Mesenchymal stem cell (in vitro differentiated cells and primary cell): ENCODE measurements around the gene ARHGAP32. TPM values are rescaled to one million over a fixed set of nuclear protein-coding genes. Genes with fewer than 3 reads are reported as not detected.

Experiments used
- DNase-seq: peaks from one replicate; pipeline ENCODE4 v3.0.0-alpha.2; 2013
- H2AFZ ChIP-seq: one replicate; pipeline ENCODE4 v1.6.1; 2013; ENCODE audit warnings: low read depth, mild to moderate bottlenecking, control low read depth, inconsistent platforms, low read length, moderate library complexity
- H2AK5ac ChIP-seq: 2 replicates; pipeline ENCODE4 v1.6.1; 2013; ENCODE audit warnings: low read length, moderate library complexity, mild to moderate bottlenecking, inconsistent platforms; ENCODE audit not compliant: severe bottlenecking
- H2BK120ac ChIP-seq: one replicate; pipeline ENCODE4 v1.6.1; 2013; ENCODE audit warnings: low read depth, mild to moderate bottlenecking, inconsistent platforms, low read length, moderate library complexity
- H2BK12ac ChIP-seq, 2 experiments: one replicate each; pipeline ENCODE4 v1.6.1; 2013; ENCODE audit warnings: inconsistent platforms in 2 of 2, low read length in 2 of 2, mild to moderate bottlenecking in 2 of 2, moderate library complexity in 2 of 2, control low read depth in 1 of 2
- H2BK15ac ChIP-seq: one replicate; pipeline ENCODE4 v1.6.1; 2013; ENCODE audit warnings: mild to moderate bottlenecking, low read depth, inconsistent platforms; ENCODE audit not compliant: poor library complexity, severe bottlenecking
- H2BK5ac ChIP-seq: 2 replicates; pipeline ENCODE4 v1.6.1; 2013; ENCODE audit warnings: low read depth, mild to moderate bottlenecking, low read length, control low read depth, inconsistent platforms; ENCODE audit not compliant: poor library complexity, severe bottlenecking
- H3K14ac ChIP-seq, 2 experiments: one replicate each; pipeline ENCODE4 v1.6.1; 2013; ENCODE audit warnings: inconsistent platforms in 2 of 2, low read length in 2 of 2, control low read depth in 1 of 2, mild to moderate bottlenecking in 1 of 2, moderate library complexity in 1 of 2
- H3K18ac ChIP-seq, 2 experiments: one replicate each; pipeline ENCODE4 v1.6.1; 2013; ENCODE audit warnings: inconsistent platforms in 2 of 2, low read length in 2 of 2, control low read depth in 1 of 2, low read depth in 1 of 2, mild to moderate bottlenecking in 1 of 2
- H3K23ac ChIP-seq, 2 experiments: one replicate each; pipeline ENCODE4 v1.6.1; 2013; ENCODE audit warnings: inconsistent platforms in 2 of 2, low read length in 2 of 2, mild to moderate bottlenecking in 2 of 2, moderate library complexity in 2 of 2, control low read depth in 1 of 2
- H3K27ac ChIP-seq: 2 replicates; pipeline ENCODE4 v1.5.1; 2013; ENCODE audit warnings: mild to moderate bottlenecking, moderate library complexity, low read length, control low read depth, inconsistent platforms; ENCODE audit not compliant: poor library complexity, severe bottlenecking
- H3K27me3 ChIP-seq, 2 experiments: 2 replicates each; pipeline versions ENCODE4 v1.6.1 to v1.7.0; 2013; ENCODE audit warnings: low read length in 2 of 2, mild to moderate bottlenecking in 2 of 2, moderate library complexity in 2 of 2, control low read depth in 1 of 2, inconsistent platforms in 1 of 2; ENCODE audit not compliant: control insufficient read depth in 1 of 2, insufficient read depth in 1 of 2
- H3K36me3 ChIP-seq, 2 experiments: 2 replicates each; pipeline versions ENCODE4 v1.6.1 to v1.7.0; 2013; ENCODE audit warnings: low read length in 2 of 2, control low read depth in 1 of 2, inconsistent platforms in 1 of 2, low read depth in 1 of 2, mild to moderate bottlenecking in 1 of 2; ENCODE audit not compliant: insufficient read depth in 2 of 2, control insufficient read depth in 1 of 2
- H3K4ac ChIP-seq, 2 experiments: one replicate each; pipeline ENCODE4 v1.6.1; 2013; ENCODE audit warnings: inconsistent platforms in 2 of 2, low read length in 2 of 2, mild to moderate bottlenecking in 2 of 2, moderate library complexity in 2 of 2, control low read depth in 1 of 2, low read depth in 1 of 2
- H3K4me1 ChIP-seq: 2 replicates; pipeline ENCODE4 v1.6.1; 2013; ENCODE audit warnings: low read depth, low read length, control low read depth; ENCODE audit not compliant: control insufficient read depth, insufficient read depth
- H3K4me2 ChIP-seq: 2 replicates; pipeline ENCODE4 v1.6.1; 2013; ENCODE audit warnings: low read length, mild to moderate bottlenecking, inconsistent platforms; ENCODE audit not compliant: poor library complexity, severe bottlenecking
- H3K4me3 ChIP-seq, 2 experiments: 2 replicates each; pipeline versions ENCODE4 v1.5.1 to v1.7.0; 2013; ENCODE audit warnings: low read length in 2 of 2, mild to moderate bottlenecking in 2 of 2, control low read depth in 1 of 2, low read depth in 1 of 2; ENCODE audit not compliant: insufficient read depth in 1 of 2
- H3K79me1 ChIP-seq: replicated peaks from 2 replicates; pipeline ENCODE4 v1.6.1; 2013; ENCODE audit warnings: mild to moderate bottlenecking, control low read depth, low read length, inconsistent platforms; ENCODE audit not compliant: poor library complexity, severe bottlenecking
- H3K9ac ChIP-seq: 2 replicates; pipeline ENCODE4 v1.7.0; 2013; ENCODE audit warnings: mild to moderate bottlenecking, low read length, moderate library complexity
- H3K9me3 ChIP-seq: 2 replicates; pipeline ENCODE4 v1.7.0; 2013; ENCODE audit warnings: mild to moderate bottlenecking, low read length; ENCODE audit not compliant: control insufficient read depth
- H4K8ac ChIP-seq: one replicate; pipeline ENCODE4 v1.6.1; 2013; ENCODE audit warnings: inconsistent platforms, mild to moderate bottlenecking, low read length, moderate library complexity
- H4K91ac ChIP-seq: one replicate; pipeline ENCODE4 v1.6.1; 2013; ENCODE audit warnings: mild to moderate bottlenecking, low read length, inconsistent platforms
- WGBS: methylation state at CpG from one replicate; pipeline ENCODE4 v1.1.7; 2013; ENCODE audit warnings: mixed read lengths; 5-methylcytosine and 5-hydroxymethylcytosine counted together
- polyA plus RNA-seq, 2 experiments: library from polyadenylated mRNA; stranded (reverse); fragments of 200-250 nt; gene quantifications; one replicate each; pipeline ENCODE4 v1.2.3, GENCODE V29; 2013

ARHGAP32 gene
- 2.9 TPM for polyA plus RNA-seq (2013, experiment 1 of 2)
- polyA plus RNA-seq (2013, experiment 2 of 2) = 2.7 TPM

GRCh38 chr11:129192150-129192549 lies at the start of gene ARHGAP32:
Gene ARHGAP32 (minus strand): TSS chr11:129192325. CDS start chr11:129192198, 127 bp downstream.
- H3K18ac ChIP-seq = no peak within 1 kb of the TSS
- no peak within 1 kb of the TSS for H3K23ac ChIP-seq
- H3K27me3 ChIP-seq = no peaks in the 10 kb centered on the region
- H3K4me3 ChIP-seq = no peak within 1 kb of the TSS
- H3K9me3 ChIP-seq = no peaks in the 10 kb centered on the region
- no peak within 1 kb of the TSS for H3K27ac ChIP-seq
- no peak within 1 kb of the TSS for H4K8ac ChIP-seq
- H3K9ac ChIP-seq = no peak within 1 kb of the TSS
- no peak for DNase-seq
- H3K4ac ChIP-seq = no peak within 1 kb of the TSS
- H2AK5ac ChIP-seq = no peak within 1 kb of the TSS
- H3K4me1 ChIP-seq = peaks cover 1% of the 10 kb centered on the region
- H3K4me2 ChIP-seq = no peak within 1 kb of the TSS
- H3K14ac ChIP-seq = no peak within 1 kb of the TSS
- H2BK12ac ChIP-seq = no peak within 1 kb of the TSS
- H2BK5ac ChIP-seq = no peak within 1 kb of the TSS
- H2AFZ ChIP-seq = no peak within 1 kb of the TSS
- peaks cover 19% of the 10 kb centered on the region for H3K79me1 ChIP-seq
- no peak within 1 kb of the TSS for H2BK120ac ChIP-seq
- no peaks in the 10 kb centered on the region for H3K36me3 ChIP-seq
- WGBS = no CpG with 5 or more reads among the region's 2 CpGs
- no peak within 1 kb of the TSS for H2BK15ac ChIP-seq
- H4K91ac ChIP-seq = no peak within 1 kb of the TSS

- Histone ChIP-seq H3K9me3 (no peaks in the 10 kb centered on the region), H4K91ac (no peak overlapping the region), H3K4ac (no peak overlapping the region), H2BK5ac (no peak overlapping the region), H3K27ac (no peak overlapping the region), H2BK120ac (no peak overlapping the region), H3K36me3 (peaks cover 0 to 4% of the 10 kb centered on the region in 2 experiments), H3K9ac (no peak overlapping the region), H3K4me1 (no peaks in the 10 kb centered on the region), H3K18ac (no peak overlapping the region), H2AK5ac (no peak overlapping the region), H3K23ac (no peak overlapping the region), H3K27me3 (no peaks in the 10 kb centered on the region), H4K8ac (no peak overlapping the region), H3K4me3 (no peak overlapping the region), H2BK15ac (no peak overlapping the region), H2AFZ (no peak overlapping the region), H2BK12ac (no peak overlapping the region), H3K4me2 (no peak overlapping the region), H3K79me1 (peaks cover 17% of the 10 kb centered on the region), H3K14ac (no peak overlapping the region)
- WGBS = 95% methylated on average over 2 of the region's 2 CpGs
- no peak for DNase-seq
These were observed 47.1 kb upstream of the ARHGAP32 start for GRCh38 chr11:129239207-129239606.

GRCh38 chr11:129237880-129238638 lies 45.9 kb upstream of the ARHGAP32 start:
- no peak for DNase-seq
- Histone ChIP-seq H3K79me1 (peaks cover 16% of the 10 kb centered on the region), H3K27me3 (no peaks in the 10 kb centered on the region), H3K4me3 (no peak overlapping the region), H2AFZ (no peak overlapping the region), H3K27ac (no peak overlapping the region), H4K8ac (no peak overlapping the region), H3K4me1 (no peaks in the 10 kb centered on the region), H2BK120ac (no peak overlapping the region), H3K9me3 (no peaks in the 10 kb centered on the region), H3K4me2 (no peak overlapping the region), H3K14ac (no peak overlapping the region), H3K23ac (no peak overlapping the region), H2BK15ac (no peak overlapping the region), H2AK5ac (no peak overlapping the region), H2BK12ac (no peak overlapping the region), H2BK5ac (no peak overlapping the region), H3K18ac (no peak overlapping the region), H4K91ac (no peak overlapping the region), H3K4ac (no peak overlapping the region), H3K36me3 (peaks cover 0 to 4% of the 10 kb centered on the region in 2 experiments), H3K9ac (no peak overlapping the region)
- WGBS = 90% methylated on average over 2 of the region's 3 CpGs

- no peak overlapping the region for H3K23ac ChIP-seq
- no peak overlapping the region for H3K4me2 ChIP-seq
- H4K8ac ChIP-seq = no peak overlapping the region
- H3K27ac ChIP-seq = no peak overlapping the region
- WGBS = 94% methylated on average over 4 of the region's 4 CpGs
- H2AFZ ChIP-seq = no peak overlapping the region
- H2BK5ac ChIP-seq = no peak overlapping the region
- no peak overlapping the region for H4K91ac ChIP-seq
- H3K18ac ChIP-seq = no peak overlapping the region
- H3K9ac ChIP-seq = no peak overlapping the region
- no peak overlapping the region for H2BK15ac ChIP-seq
- no peak overlapping the region for H2AK5ac ChIP-seq
- H3K14ac ChIP-seq = no peak overlapping the region
- H3K4ac ChIP-seq = no peak overlapping the region
- H3K36me3 ChIP-seq = peaks cover 0 to 4% of the 10 kb centered on the region in 2 experiments
- H3K4me1 ChIP-seq = peaks cover 1% of the 10 kb centered on the region
- H3K4me3 ChIP-seq = no peak overlapping the region
- H3K79me1 ChIP-seq = peaks cover 15% of the 10 kb centered on the region
- no peaks in the 10 kb centered on the region for H3K27me3 ChIP-seq
- no peak for DNase-seq
- no peak overlapping the region for H2BK12ac ChIP-seq
- H2BK120ac ChIP-seq = no peak overlapping the region
- H3K9me3 ChIP-seq = no peaks in the 10 kb centered on the region
These were observed 45.3 kb upstream of the ARHGAP32 start for GRCh38 chr11:129237456-129237855.
